ENCODE measurements around the gene BTD.
"Not testable (repeated sequence)": the region's sequence is repeated elsewhere in the genome, so short reads cannot be mapped to it uniquely, and the experiment has no call there.

The BTD gene

DNA sequence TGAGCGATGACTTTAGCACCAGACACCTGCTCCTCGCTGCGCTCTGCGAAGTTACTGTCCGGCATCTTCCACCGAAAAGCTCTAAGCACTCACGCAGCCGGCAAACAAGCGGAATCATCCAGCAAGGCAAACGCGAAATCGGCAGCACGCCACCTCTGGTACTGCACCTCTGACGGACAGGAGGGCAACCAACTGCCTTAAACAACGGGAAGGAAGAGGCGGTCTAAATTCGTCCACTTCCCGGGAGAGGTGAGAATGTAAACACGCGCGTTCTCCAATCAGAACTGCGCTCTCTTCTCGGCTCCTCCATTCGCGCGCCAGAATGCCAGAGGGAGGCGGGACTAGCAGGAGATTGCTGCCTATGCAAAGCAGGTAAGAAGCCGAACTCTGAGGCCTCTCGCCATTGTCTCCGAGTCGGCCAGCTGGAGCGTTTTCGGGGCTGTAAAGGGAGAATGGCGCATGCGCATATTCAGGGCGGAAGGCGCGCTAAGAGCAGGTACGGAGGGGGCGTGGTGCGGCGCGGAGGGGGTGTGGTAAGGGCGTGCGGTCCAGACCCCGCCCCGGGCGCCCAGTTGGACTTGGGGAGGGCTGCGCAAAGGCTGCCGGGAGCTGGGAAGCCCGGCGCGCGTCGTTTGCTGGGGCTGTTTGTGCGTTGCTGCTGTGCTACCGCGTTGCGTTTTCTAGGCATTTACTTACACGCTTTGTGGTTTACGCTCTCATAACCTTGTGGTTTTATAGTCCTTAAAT, at the start of gene BTD, which contains the start of gene HACL1:
BTD (plus strand) TSS at position 347 of the 747 bp plus-strand sequence. CDS start 33,695 bp downstream, outside the sequence.
HACL1 (minus strand) TSS at position 171 of the 747 bp plus-strand sequence; CDS start at position 65, 106 bp downstream.
- DNase-seq = no peak

GRCh38 chr3:15551902-15552301, 49.6 kb upstream of the BTD start:
- DNase-seq = no peak

DNA sequence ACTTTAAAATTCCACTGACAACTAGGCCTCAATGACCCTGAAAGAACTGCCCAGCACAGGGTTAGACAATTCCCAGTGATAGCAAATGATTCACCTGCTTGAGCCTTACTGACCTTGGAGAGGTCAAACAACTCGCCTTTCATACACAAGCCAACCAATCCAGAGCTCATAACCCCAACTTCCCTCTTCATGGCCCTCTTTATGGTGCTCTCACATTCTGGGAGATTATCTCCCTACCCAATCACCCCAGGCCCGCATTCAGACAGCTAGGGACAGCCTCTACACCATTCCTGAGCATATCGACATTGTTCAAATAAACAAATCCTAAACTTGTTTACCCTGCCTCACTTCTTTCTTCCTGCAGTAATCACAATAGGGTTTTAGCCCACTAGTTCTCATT, 47.8 kb upstream of the BTD start:
- DNase-seq = no peak

DNA sequence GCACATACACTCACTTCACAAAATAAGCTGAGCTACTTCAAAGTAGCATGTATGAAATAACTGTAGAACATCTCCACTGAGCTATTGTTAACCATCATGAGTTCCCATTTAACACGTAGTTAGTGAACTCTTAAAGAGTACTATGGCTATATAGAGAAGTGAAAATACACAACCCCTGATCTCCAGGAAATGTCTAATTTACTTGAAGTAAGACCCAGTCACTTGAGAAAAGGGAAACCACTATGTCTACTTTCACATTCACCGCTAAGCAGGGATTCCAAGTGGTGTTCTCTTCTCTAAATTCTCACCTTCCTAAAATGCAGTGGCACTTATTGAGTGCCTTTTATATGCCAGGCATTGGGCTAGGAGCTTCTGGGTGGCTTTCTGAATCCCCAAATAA, 45.0 kb upstream of the BTD start:
- no peak for DNase-seq

GRCh38 chr3:15557511-15557946, 44.0 kb upstream of the BTD start:
- peak; percentile 45 for DNase-seq

- DNase-seq = no peak
Observed at GRCh38 chr3:15558581-15558980, 43.0 kb upstream of the BTD start.

- DNase-seq = no peak
Observed at GRCh38 chr3:15562560-15562959, 39.0 kb upstream of the BTD start.

GRCh38 chr3:15563190-15563589, 38.4 kb upstream of the BTD start:
- no peak for DNase-seq

- no peak for DNase-seq
Observed at GRCh38 chr3:15572138-15572537, 29.4 kb upstream of the BTD start.

- no peak for DNase-seq
Observed at GRCh38 chr3:15575446-15575845, 26.1 kb upstream of the BTD start.

- no peak for DNase-seq
Observed at GRCh38 chr3:15576475-15576874, 25.1 kb upstream of the BTD start.

DNA sequence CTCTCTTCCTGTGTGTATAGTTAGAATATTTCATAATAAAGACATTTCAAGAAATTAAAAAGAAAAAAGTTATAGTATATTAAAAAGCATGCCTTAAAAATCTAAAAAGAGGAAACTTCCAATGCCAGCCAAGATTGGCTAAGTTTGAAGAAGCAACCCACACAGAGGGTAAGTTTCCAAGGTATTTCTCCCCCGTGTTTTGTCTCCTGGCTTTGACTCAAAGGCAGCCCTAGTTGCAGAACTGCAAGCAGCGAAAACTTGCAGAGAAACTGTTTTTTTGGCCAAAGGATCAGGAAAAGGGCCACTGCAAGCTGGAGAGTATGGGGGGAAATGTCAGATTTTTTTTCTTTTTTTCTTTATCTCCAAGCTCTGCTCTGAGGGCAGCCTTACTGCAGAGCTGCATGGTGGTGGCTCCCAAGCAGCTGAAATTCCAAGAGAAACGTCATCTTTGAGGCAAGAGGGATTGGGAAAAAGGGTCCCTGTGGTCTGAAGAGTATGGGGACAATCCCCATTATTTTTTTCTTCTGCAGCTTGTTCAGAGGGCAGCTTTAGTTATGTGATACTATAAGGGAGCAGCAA, 23.2 kb upstream of the BTD start:
- DNase-seq = no peak

- no peak for DNase-seq
Observed at GRCh38 chr3:15579051-15579450, 22.5 kb upstream of the BTD start.

DNA sequence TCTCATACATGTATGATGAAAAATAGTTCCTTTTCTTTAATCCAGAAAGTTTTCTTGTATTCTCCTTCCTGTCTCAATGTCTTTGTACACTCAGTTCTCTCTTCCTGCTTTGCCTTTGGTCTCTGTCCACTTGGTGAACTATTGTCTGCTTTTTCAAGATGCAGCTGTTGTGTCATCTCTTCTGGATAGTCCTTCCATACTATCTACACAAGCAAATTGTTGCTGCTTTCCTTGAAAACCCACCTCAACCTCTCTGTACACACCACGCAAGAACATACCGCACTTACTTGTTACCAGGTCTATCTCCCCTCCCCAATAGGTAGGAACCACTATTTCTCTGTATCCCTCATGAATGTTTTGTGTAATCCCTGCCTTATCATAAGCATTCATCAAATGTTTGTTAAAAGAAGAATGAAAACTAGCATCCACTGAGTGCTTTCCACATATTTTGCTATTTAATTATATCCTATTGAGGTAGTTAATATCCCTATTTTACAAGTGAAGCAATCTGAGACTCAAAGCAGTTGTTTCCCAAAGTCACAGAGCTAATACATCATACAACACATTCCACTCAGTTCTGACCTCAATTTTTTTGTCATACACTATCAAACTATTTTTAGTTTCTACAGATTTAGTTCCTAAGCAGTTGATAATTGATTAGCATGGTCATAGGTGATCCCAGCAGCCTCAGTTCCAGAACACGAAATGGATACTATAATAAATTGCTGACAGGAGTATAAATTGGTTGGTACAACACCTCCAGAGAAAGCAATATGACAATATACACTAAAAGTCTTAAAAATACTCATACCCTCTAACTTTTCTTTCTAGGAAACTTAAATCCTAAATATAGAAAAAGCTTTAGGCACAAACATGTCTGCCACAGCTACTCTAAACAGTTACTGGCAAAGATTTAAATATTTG, 19.8 kb upstream of the BTD start:
- DNase-seq = no peak

DNA sequence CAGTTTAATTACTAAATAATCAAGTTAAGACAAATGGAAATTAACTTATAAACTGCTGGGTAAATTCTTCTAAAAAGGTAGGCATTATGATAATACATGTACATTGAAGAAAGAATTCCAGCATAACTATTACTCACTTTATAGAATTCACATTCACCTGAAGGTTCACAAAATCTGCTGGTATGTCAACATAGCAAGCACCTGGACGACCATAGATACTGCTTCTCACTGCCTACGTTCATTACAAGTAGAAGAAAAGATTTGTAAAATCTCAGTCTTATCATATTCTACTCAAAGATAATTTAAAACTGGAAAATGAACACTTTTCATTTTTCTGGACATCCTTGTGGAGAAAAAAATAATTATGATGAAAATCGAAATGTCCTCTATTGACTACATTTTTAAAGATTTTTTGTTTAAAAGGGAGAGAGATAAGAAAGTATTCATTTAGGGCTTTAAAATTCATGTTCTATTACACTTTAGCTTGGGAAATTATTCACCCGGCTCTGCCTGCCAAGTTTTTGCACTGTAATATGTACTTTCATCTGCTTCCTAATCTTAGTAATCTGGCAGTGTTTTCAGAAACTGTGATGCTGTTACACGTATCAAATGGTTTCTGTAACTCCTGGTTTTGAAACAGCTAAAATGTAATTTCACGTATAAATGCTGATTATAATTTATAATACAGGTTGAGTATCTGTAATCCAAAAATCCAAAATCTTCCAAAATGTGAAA, 16.3 kb upstream of the BTD start:
- DNase-seq = no peak

- DNase-seq = no peak
Observed at GRCh38 chr3:15591242-15591641, 10.3 kb upstream of the BTD start.

DNA sequence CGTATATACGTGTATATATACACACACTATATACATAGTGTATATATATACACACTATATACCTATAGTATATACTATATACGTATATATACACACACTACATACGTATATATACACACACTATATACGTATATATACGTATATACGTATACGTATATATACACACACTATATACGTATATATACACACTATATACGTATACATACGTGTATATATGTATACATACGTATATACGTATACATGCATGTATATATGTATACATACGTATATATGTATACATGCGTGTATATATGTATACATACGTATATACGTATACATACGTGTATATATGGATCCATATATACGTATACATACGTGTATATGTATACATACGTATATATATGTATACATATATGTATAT, 9.6 kb upstream of the BTD start:
- no peak for DNase-seq

DNA sequence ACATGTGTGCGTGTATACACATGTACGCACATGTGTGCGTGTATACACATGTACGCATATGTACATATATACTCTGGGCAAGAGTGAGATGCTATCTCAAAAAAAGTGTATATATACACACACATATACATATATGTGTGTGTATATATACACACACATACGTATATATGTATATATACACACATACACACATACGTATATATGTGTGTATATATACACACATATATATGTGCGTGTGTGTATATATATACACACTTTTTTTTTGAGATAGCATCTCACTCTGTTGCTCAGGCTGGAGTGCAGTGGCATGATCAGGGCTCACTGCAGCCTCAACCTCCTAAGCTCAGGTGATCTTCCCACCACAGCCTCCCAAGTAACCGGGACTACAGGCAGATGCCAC, 8.6 kb upstream of the BTD start:
- DNase-seq = no peak

- DNase-seq = no peak
Observed at GRCh38 chr3:15595955-15596354, 5.6 kb upstream of the BTD start.

DNA sequence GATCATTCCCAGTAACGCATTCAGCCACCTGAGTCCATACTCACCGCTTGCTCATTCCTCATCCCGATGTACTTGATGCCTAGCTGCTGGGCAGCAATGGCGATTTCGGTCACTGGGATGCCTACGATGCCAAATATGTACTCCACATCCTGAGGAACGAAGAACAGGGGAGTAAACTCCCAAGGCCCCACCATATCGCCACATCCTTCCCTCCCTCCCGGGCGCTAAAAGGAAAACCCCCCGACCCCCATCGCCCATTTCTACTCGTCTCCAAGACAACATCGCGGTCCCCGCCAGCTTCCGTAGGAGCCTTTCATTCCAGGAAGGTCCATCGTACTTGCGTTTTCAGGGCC, 523 bp upstream of the BTD start:
- DNase-seq = no peak

DNA sequence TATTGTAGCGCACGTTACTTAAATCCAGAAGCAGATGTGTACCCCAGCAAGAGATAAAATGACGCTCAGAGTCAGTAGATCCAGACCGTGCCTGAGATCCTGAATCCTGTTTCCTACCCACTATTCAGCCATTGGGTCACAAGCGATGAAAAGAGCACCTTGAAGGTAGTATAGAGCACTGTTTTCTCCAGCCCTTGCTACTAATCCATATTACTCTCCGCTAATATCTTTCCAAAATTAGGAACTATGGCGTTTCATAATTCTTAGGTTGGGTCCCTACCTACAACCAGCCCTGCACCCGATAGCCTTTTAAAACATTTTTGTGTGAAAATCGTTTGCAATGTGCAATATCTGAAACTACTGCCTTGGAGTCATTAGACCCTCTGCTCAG, 596 bp downstream of the BTD start:
- no peak for DNase-seq

- not testable (repeated sequence) for DNase-seq
Observed at GRCh38 chr3:15602816-15603215, 1.3 kb downstream of the BTD start.

GRCh38 chr3:15604584-15604983, 3.0 kb downstream of the BTD start:
- not testable (repeated sequence) for DNase-seq

Measured in NCI-H774 (cell line).